GM19463 (cell line): ENCODE data around the gene C1QTNF4.

Source experiments
- ATAC-seq: cut with Tn5 transposase; IDR thresholded peaks from one replicate; pipeline ENCODE4 v1.9.1; 2021; ENCODE audit warnings: mild to moderate bottlenecking, moderate library complexity; ENCODE audit not compliant: unreplicated experiment

The C1QTNF4 gene

GRCh38 chr11:47593492-47593933 lies 698 bp downstream of the C1QTNF4 start:
- ATAC-seq = no peak

DNA sequence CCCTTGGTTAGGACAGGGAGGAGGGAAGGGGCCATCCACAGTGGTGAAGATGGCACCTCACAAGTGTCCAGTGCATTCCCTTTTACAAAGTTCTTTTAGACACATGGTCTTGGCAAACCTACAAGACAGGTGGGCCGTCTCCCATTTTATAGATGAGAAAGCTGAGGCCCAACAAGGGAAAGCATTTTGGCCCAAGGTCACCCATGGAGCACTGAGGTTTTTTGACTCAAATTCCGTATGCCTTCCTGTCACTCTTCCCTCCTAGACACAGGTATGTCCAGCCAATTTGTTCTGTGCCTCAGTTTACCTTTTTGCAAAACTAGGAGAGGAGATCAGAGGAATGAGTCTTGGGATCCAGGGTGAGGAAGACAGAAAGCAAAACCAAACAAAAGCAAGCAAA lies 1.2 kb downstream of the C1QTNF4 start:
- ATAC-seq = no peak

DNA sequence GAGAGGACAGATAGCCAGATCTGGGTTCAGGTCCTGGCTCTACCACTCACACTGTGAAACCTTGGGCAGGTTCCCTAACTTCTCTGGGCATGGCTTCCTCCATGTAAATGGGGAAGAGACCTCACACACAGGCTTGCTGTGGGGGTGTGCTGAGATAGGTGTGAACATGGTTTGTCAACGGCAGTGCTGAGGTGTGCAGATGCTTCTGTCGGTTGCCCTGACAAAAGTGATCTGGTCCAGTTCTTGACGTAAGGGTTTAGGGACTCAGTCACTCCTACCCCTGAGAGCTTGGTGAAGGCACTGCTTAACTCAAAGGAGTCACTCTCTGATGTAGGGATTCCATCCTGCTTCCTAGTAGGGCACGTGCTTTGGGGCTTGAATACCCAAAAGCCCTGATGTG lies 2.0 kb downstream of the C1QTNF4 start:
- no peak for ATAC-seq

- no peak for ATAC-seq
These were observed 2.4 kb downstream of the C1QTNF4 start for GRCh38 chr11:47591764-47592163.

GRCh38 chr11:47589977-47590861 lies 4.0 kb downstream of the C1QTNF4 start:
- ATAC-seq = no peak

GRCh38 chr11:47589584-47589976 lies 4.6 kb downstream of the C1QTNF4 start:
- no peak for ATAC-seq

GRCh38 chr11:47589118-47589517 lies 5.1 kb downstream of the C1QTNF4 start:
- ATAC-seq = no peak

DNA sequence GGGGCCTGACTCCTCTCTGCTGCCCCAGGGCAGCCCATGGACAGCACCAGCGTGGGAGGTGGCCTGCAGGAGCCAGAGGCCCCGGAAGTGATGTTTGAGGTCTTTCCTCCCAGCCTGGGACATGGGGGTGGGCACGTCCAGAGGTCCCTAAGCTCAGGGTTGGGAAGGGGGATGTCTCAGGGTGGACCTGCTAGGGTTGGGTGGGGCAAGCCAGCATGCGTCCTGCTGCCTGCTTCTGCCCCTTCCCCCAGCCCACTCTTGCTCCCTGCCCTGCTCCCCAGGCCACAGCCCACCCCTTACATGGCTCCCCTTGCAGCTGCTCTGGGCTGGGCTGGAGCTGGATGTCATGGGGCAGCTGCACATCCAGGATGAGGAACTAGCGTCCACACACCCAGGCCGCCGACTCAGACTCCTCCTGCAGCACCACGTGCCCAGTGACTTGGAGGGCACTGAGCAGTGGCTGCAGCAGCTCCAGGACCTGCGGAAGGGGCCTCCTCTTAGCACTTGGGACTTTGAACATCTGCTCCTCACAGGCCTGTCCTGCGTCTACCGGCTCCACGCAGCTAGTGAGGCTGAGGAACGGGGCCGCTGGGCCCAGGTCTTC lies 6.4 kb downstream of the C1QTNF4 start:
- no peak for ATAC-seq

DNA sequence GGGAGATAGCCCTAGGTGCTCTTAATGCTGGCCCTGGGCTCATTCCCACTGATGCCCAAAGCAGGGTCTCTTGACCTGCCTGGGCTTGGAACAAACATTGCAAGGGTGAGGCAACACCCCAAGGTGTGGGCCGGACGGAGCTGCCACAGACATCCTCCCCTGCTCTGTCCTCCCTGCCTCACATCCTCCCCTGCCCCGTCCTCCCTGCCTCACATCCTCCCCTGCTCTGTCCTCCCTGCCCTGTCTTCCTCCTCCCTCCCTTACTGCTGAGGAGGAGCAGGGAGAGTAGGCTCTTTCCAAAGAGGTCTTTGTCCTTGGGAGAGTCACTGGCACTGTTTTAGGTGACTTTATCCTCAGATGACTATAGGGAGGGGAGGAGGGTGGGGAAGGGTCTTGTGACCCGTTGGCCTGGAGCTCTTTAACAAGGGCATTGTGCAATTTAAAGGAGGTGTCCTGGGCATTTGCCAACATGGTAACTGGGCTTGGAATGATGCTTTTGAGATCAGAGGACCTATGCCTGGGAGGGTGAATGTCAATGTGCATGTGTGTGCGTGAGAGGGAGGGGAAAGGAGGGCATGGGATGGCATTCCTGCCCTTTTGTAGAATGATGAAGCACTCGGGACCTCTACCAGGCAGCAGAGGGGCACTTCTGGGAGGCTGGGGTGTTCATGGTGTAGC lies 7.0 kb downstream of the C1QTNF4 start:
- no peak for ATAC-seq

DNA sequence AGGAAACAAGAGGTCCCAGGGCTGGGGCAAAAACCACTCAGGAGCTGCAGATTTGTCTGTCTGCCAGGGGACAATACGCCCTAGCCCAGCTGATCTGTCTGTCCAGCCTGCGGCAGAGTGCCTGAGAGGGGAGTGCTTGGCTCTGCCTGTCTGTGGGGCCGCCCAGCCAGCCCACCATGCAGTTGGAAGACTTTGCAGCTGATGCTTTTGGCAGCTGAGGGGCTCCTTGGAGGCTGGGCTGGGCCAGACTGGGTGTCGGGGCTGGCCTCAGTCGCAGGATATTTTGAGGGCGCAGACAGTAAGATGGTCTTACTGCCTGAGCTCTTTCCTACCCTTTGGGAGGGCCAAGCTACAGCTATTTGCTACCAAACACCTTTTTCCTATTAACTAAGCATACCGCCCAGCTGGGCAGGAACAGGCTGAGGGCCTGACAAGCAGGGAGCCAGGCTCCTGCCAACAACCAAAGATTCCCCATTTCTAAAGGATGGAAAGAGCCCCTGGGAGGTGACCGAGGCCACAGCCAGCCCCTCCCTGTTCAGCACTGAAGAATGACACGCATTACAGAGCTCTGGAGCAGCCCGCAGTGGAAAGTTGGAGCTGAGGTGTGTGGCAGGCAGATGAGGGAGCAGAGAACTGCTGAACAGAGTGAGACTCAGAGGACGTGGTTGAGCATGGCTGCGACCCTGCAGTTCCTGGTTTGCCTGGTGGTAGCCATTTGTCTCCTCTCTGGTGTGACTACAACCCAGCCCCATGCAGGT lies 7.9 kb downstream of the C1QTNF4 start, which contains the start of gene FAM180B:
Gene FAM180B, plus strand, starts transcription at position 581 of the 758 bp plus-strand sequence. Its CDS starts 91 bp downstream, at position 672.
- no peak for ATAC-seq

- no peak for ATAC-seq
These were observed 10.4 kb downstream of the C1QTNF4 start for GRCh38 chr11:47583844-47584243.

DNA sequence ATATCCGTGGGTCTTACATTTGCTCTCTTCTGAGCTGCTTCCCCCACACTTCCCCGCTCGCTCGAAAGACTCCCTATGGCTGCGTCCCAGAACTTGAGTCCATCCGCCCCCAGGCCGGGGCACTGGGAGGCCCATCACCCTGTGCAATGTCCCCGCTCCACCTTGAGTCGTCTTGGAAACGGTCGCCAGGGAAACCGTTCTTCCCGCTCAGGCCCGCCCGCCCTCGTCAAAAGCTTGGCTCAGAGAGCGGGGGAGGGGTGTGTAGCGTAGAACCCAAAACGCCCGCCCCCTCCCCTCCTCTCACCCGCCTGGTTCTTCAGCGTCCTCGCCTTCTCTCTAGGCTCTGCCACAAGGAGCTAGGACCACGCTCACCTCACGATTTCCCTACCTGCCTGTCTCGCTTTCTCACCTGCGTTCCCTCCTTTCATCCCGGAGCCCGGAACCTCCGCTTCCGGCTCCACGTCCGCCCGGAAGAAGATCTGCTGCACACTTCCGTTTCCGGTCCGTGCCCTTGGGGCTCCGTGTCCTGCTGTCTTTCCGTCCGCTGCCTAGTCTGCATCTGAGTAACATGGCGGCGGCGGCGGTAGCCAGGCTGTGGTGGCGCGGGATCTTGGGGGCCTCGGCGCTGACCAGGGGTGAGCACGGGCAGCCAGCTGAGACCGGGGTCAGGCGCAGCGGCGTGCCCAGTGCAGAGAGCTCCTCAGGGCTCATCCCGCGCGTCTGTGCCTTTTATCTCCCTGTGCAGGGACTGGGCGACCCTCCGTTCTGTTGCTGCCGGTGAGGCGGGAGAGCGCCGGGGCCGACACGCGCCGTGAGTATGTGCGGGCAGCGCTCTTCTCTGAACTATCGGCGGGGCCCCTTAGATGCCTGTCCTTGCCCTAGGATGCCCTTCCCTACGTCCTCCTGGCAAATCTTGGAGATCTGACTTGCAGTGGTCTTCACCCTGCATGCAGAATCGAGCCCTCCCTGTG lies 15.4 kb downstream of the C1QTNF4 start, which contains the start of the genes KBTBD4 and NDUFS3:
Gene KBTBD4, minus strand, starts transcription at position 447 of the 971 bp plus-strand sequence. Its CDS starts 19 bp downstream, at position 428.
Gene NDUFS3, plus strand, starts transcription at position 551 of the 971 bp plus-strand sequence. Its CDS starts 18 bp downstream, at position 569.
- ATAC-seq = peak; percentile 93

DNA sequence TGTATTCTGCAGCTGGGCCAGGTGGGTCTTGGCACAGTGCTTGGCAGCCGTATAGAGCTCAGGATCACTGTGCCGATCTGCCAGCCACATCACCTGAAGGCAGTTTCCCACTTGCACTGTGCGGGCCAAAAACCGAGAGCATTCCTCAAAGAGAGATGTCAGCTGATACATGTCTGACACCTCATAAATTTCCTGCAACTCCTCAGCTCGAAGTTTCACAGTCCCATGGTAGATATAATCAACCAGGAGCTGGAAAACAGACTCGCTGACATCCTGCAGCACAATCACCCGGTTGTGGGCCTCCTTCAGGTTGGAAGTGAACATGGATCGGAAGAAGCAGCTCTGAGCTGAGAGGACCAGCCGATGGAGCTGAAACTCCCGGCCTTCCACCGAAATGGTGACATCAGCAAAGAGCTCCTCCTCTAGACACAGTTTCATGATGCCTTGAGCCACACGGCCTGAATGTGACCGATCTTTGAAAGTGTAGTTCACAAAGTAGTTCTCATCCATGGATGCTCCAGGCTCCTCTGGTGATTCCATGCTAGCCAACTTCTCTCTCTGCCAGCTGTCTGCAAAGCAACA lies 16.7 kb downstream of the C1QTNF4 start:
- no peak for ATAC-seq

DNA sequence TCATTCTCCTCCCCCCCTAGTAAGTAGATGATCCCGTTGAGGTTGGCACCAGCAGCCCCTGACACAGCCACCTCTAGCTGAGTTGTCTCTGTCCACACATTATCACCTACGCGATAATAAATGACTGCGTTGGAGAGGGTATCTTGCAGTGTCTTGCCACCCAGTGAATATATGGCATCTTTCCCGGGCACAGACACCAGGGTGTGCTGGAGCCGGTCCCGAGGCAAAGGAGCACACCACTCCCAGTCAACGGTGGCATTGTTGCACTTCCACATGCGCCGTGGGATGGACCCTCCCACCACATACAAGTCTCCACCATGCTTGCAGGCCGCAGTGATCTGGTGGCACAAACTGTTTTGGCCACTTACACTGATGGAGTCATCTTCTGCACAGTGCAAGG lies 20.9 kb downstream of the C1QTNF4 start:
- no peak for ATAC-seq

DNA sequence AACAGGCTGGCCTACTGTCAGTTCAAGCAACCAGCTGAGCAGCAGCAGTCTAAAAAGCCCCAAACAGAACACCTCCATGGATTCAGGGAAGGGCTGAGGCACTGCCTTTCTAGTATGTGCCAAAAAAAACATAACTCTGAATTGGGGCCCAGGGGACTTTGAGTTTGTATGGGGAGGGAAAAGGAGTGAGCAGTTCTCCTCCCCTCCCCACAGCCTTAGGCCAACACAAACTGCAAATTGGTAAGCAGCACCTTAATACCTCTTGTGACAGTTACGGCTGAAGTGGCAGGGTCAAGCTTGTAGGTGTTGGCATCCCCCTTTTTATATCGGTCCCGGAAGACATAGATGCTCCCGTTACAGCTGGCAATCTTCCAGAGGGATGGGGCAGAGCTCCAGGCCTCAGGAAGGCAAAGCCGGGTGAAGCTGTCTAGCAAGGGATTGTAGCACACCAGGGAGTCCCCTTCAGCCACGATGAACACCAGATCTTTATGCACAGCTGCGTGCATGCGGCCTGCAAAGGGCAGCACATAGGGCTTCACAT lies 21.4 kb downstream of the C1QTNF4 start:
- ATAC-seq = no peak

- no peak for ATAC-seq
These were observed 22.3 kb downstream of the C1QTNF4 start for GRCh38 chr11:47571895-47572294.

DNA sequence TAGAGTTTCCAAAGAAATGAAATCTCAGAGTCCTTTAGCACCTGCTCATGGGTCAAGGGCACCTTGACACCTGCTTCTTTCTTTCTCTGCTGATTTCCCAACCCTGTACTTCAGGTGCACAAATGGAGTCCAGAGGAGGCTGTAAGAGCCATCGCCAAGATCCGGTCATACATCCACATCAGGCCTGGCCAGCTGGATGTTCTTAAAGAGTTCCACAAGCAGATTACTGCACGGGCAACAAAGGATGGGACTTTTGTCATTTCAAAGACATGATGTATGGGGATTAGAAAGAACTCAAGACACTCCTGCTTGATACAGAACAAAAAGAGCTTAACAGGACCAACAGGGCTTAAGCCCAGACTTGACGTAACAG lies 22.9 kb downstream of the C1QTNF4 start:
- ATAC-seq = no peak

DNA sequence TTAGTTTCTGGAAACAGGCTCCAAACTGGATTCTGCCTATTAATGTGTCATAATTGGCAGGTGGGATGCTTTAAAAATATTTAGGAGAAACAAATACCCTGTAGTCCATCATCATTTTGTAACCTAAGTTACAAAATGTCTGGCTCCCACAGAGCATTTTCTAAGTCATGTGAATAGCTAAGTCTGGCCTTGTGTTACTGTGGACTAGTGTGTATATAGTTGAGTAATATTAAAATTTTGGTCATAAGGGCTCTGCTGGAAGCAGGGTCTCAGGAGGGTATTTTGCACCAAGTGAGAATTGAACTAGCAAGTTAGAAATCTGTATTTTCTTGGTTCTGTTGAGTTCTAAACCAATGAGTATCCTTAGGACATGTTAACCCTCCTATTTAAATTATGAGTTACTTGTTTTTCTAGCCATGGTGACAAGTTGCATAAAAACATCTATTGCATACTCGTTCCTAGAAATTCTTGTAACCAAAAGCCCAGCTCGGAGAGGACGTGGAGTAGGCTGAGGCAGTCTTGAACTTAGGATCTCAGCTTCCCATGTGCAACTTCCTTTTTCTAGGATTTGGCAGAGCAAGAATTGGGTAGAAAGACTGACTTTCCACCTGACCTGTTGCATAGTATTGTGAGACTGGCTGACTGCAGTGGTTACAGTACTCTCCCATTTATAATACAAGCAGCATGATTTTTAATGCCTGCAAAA lies 23.4 kb downstream of the C1QTNF4 start:
- no peak for ATAC-seq
